Measurements from ENCODE around the gene KLHL21.

DNA sequence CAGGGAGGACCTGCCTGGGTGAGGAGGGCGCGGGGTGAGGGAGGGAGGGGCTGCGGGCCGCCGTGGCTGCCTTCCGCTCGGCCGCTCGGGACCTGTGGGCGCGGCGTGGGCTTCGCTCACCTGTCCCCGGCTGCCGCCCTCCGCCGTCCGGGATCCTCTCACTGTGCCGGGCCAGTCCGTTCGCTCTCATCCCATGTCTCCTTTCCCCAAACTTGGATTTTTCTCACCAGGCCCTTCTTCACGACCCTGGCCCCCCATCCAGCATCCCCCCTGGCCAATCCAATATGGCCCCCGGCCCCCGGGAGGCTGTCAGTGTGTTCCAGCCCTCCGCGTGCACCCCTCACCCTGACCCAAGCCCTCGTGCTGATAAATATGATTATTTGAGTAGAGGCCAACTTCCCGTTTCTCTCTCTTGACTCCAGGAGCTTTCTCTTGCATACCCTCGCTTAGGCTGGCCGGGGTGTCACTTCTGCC lies 22.5 kb downstream of the KLHL21 start:
- TF ChIP-seq, protein P1, sequence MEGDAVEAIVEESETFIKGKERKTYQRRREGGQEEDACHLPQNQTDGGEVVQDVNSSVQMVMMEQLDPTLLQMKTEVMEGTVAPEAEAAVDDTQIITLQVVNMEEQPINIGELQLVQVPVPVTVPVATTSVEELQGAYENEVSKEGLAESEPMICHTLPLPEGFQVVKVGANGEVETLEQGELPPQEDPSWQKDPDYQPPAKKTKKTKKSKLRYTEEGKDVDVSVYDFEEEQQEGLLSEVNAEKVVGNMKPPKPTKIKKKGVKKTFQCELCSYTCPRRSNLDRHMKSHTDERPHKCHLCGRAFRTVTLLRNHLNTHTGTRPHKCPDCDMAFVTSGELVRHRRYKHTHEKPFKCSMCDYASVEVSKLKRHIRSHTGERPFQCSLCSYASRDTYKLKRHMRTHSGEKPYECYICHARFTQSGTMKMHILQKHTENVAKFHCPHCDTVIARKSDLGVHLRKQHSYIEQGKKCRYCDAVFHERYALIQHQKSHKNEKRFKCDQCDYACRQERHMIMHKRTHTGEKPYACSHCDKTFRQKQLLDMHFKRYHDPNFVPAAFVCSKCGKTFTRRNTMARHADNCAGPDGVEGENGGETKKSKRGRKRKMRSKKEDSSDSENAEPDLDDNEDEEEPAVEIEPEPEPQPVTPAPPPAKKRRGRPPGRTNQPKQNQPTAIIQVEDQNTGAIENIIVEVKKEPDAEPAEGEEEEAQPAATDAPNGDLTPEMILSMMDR (IDR thresholded peaks at IDR 0.05; ENCODE audit: low read depth, low read length, missing input control) = no peak
- TF ChIP-seq, protein P2, sequence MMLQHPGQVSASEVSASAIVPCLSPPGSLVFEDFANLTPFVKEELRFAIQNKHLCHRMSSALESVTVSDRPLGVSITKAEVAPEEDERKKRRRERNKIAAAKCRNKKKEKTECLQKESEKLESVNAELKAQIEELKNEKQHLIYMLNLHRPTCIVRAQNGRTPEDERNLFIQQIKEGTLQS (IDR thresholded peaks at IDR 0.05) = no peak
